Cardiac muscle cell (in vitro differentiated cells and primary cell): ENCODE results near the gene RAD54L2. TPM values are rescaled to one million over a fixed set of nuclear protein-coding genes. Genes with fewer than 3 reads are reported as not detected.
A peak's percentile ranks its signal among the peaks of the same experiment; 100 is the strongest.

ENCODE experiments used
- DNase-seq, 2 donors: peaks; one replicate each; pipeline versions ENCODE4 v3.0.0 to v3.0.0-alpha.2; 2010 to 2017; ENCODE audit warnings: low read depth in 1 of 2, low spot score in 1 of 2
- H3K27ac ChIP-seq: fragments of 200-600 bp; sonication (generic); 2 replicates; pipeline ENCODE4 v1.5.1; 2016
- H3K27me3 ChIP-seq: fragments of 200-600 bp; sonication (generic); 2 replicates; pipeline ENCODE4 v1.6.0; 2016; ENCODE audit warnings: control low read depth
- H3K36me3 ChIP-seq: fragments of 200-600 bp; sonication (generic); 2 replicates; pipeline ENCODE4 v1.5.1; 2016; ENCODE audit warnings: control low read depth
- H3K4me1 ChIP-seq: fragments of 200-600 bp; sonication (generic); 2 replicates; pipeline ENCODE4 v1.8.1; 2017; ENCODE audit warnings: low read depth, mild to moderate bottlenecking, mixed run types
- H3K4me3 ChIP-seq: fragments of 200-600 bp; sonication (generic); 2 replicates; pipeline ENCODE4 v1.5.1; 2016; ENCODE audit warnings: mild to moderate bottlenecking
- H3K9me3 ChIP-seq: fragments of 200-600 bp; sonication (generic); 2 replicates; pipeline ENCODE4 v1.5.1; 2017; ENCODE audit warnings: low read depth, mild to moderate bottlenecking, control low read depth
- CTCF ChIP-seq: IDR thresholded peaks from 2 replicates; pipeline ENCODE4 v1.5.1; 2012; ENCODE audit warnings: low read depth, mild to moderate bottlenecking, low read length
- polyA plus RNA-seq: library from polyadenylated mRNA; unstranded; fragments of >200 nt; fragmentation: Nextera tagmentation; extraction: Ambion mirVana; gene quantifications from 2 replicates; pipeline ENCODE4 v1.2.1, GENCODE V29; 2016
- total RNA-seq: library from RNA; depleted of rRNA; stranded (reverse); fragments of >200 nt; gene quantifications from 2 replicates; pipeline ENCODE4 v1.2.3, GENCODE V29; 2016

The RAD54L2 gene
- total and polyA plus RNA-seq, 2 experiments from 2014 or later = 19.5 to 22.0 TPM

- no peaks in the 10 kb centered on the region for H3K9me3 ChIP-seq
- peak in 1 of 2 donors; percentile 2 for DNase-seq
- no peak overlapping the region for H3K4me3 ChIP-seq
- H3K27ac ChIP-seq = no peak overlapping the region
- H3K27me3 ChIP-seq = no peaks in the 10 kb centered on the region
- peaks cover 5% of the 10 kb centered on the region for H3K4me1 ChIP-seq
- no peak for TF ChIP-seq CTCF
- H3K36me3 ChIP-seq = no peaks in the 10 kb centered on the region
Measured at GRCh38 chr3:51568996-51569395, 30.5 kb downstream of the RAD54L2 start.

- no peaks in the 10 kb centered on the region for H3K27me3 ChIP-seq
- DNase-seq = no peak
- no peaks in the 10 kb centered on the region for H3K9me3 ChIP-seq
- H3K27ac ChIP-seq = no peak overlapping the region
- no peak overlapping the region for H3K4me3 ChIP-seq
- TF ChIP-seq CTCF = no peak
- no peaks in the 10 kb centered on the region for H3K36me3 ChIP-seq
- H3K4me1 ChIP-seq = no peaks in the 10 kb centered on the region
Measured at GRCh38 chr3:51578238-51578637, 39.7 kb downstream of the RAD54L2 start.

- TF ChIP-seq CTCF = no peak
- no peak for DNase-seq
- Histone ChIP-seq H3K4me3 (no peak overlapping the region), H3K36me3 (no peaks in the 10 kb centered on the region), H3K27ac (no peak overlapping the region), H3K9me3 (no peaks in the 10 kb centered on the region), H3K27me3 (no peaks in the 10 kb centered on the region), H3K4me1 (no peaks in the 10 kb centered on the region)
Measured at GRCh38 chr3:51580418-51580817, 41.9 kb downstream of the RAD54L2 start.

- no peaks in the 10 kb centered on the region for H3K27me3 ChIP-seq
- peak in 1 of 2 donors; percentile 21 for DNase-seq
- no peaks in the 10 kb centered on the region for H3K36me3 ChIP-seq
- H3K9me3 ChIP-seq = no peaks in the 10 kb centered on the region
- no peak for TF ChIP-seq CTCF
- H3K27ac ChIP-seq = no peak overlapping the region
- no peak overlapping the region for H3K4me3 ChIP-seq
- no peaks in the 10 kb centered on the region for H3K4me1 ChIP-seq
Measured at GRCh38 chr3:51581524-51581923, 43.0 kb downstream of the RAD54L2 start.

- H3K36me3 ChIP-seq = no peaks in the 10 kb centered on the region
- no peak for TF ChIP-seq CTCF
- H3K4me1 ChIP-seq = no peaks in the 10 kb centered on the region
- no peak overlapping the region for H3K27ac ChIP-seq
- H3K27me3 ChIP-seq = no peaks in the 10 kb centered on the region
- no peak for DNase-seq
- H3K9me3 ChIP-seq = no peaks in the 10 kb centered on the region
- H3K4me3 ChIP-seq = no peak overlapping the region
Measured at GRCh38 chr3:51585197-51585596, 46.7 kb downstream of the RAD54L2 start.

GRCh38 chr3:51585871-51586270, 47.4 kb downstream of the RAD54L2 start:
- no peaks in the 10 kb centered on the region for H3K4me1 ChIP-seq
- TF ChIP-seq CTCF = no peak
- no peak overlapping the region for H3K4me3 ChIP-seq
- no peak for DNase-seq
- no peaks in the 10 kb centered on the region for H3K27me3 ChIP-seq
- H3K36me3 ChIP-seq = no peaks in the 10 kb centered on the region
- H3K27ac ChIP-seq = no peak overlapping the region
- H3K9me3 ChIP-seq = no peaks in the 10 kb centered on the region
